Nephron progenitor cell (in vitro differentiated cells): Measurements from ENCODE around the gene SERINC3.

ENCODE experiments used
- DNase-seq: peaks from one replicate; pipeline ENCODE4 v3.0.0; 2021
- H3K27ac Mint-ChIP-seq: 2 replicates; pipeline ENCODE4 v1.8.0; 2021; ENCODE audit warnings: mild to moderate bottlenecking, moderate library complexity, mixed read lengths
- H3K27me3 Mint-ChIP-seq: 2 replicates; pipeline ENCODE4 v1.8.0; 2021; ENCODE audit warnings: mild to moderate bottlenecking, low read depth, mixed read lengths; ENCODE audit not compliant: poor library complexity
- H3K36me3 Mint-ChIP-seq: 2 replicates; pipeline ENCODE4 v1.8.0; 2021; ENCODE audit warnings: low read depth, mixed read lengths
- H3K4me1 Mint-ChIP-seq: 2 replicates; pipeline ENCODE4 v1.8.0; 2021; ENCODE audit warnings: mixed read lengths
- H3K4me3 Mint-ChIP-seq: 2 replicates; pipeline ENCODE4 v1.8.0; 2021; ENCODE audit warnings: mild to moderate bottlenecking, moderate library complexity, mixed read lengths
- H3K9me3 Mint-ChIP-seq: 2 replicates; pipeline ENCODE4 v1.8.0; 2021; ENCODE audit warnings: mild to moderate bottlenecking, moderate library complexity, mixed read lengths
- TF ChIP-seq, protein P1 (sequence below): fragments of 200-600 bp; sonication (generic); IDR thresholded peaks from 2 replicates; pipeline ENCODE4 v1.5.0; 2021; ENCODE audit warnings: antibody characterized with exemption

Gene SERINC3

GRCh38 chr20:44521484-44522481, at the start of gene SERINC3:
SERINC3 (minus strand) TSS chr20:44522070; CDS start chr20:44521951, 119 bp downstream.
- TF ChIP-seq, protein P1, sequence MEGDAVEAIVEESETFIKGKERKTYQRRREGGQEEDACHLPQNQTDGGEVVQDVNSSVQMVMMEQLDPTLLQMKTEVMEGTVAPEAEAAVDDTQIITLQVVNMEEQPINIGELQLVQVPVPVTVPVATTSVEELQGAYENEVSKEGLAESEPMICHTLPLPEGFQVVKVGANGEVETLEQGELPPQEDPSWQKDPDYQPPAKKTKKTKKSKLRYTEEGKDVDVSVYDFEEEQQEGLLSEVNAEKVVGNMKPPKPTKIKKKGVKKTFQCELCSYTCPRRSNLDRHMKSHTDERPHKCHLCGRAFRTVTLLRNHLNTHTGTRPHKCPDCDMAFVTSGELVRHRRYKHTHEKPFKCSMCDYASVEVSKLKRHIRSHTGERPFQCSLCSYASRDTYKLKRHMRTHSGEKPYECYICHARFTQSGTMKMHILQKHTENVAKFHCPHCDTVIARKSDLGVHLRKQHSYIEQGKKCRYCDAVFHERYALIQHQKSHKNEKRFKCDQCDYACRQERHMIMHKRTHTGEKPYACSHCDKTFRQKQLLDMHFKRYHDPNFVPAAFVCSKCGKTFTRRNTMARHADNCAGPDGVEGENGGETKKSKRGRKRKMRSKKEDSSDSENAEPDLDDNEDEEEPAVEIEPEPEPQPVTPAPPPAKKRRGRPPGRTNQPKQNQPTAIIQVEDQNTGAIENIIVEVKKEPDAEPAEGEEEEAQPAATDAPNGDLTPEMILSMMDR, result no peak
- Mint-ChIP-seq H3K27me3 (no peaks in the 10 kb centered on the region), H3K4me1 (peaks cover 69% of the 10 kb centered on the region), H3K36me3 (peaks cover 5% of the 10 kb centered on the region), H3K9me3 (no peaks in the 10 kb centered on the region), H3K4me3 (peak within 1 kb of the TSS; percentile 88), H3K27ac (peak within 1 kb of the TSS; percentile 91)
- DNase-seq, result peak; percentile 93

DNA sequence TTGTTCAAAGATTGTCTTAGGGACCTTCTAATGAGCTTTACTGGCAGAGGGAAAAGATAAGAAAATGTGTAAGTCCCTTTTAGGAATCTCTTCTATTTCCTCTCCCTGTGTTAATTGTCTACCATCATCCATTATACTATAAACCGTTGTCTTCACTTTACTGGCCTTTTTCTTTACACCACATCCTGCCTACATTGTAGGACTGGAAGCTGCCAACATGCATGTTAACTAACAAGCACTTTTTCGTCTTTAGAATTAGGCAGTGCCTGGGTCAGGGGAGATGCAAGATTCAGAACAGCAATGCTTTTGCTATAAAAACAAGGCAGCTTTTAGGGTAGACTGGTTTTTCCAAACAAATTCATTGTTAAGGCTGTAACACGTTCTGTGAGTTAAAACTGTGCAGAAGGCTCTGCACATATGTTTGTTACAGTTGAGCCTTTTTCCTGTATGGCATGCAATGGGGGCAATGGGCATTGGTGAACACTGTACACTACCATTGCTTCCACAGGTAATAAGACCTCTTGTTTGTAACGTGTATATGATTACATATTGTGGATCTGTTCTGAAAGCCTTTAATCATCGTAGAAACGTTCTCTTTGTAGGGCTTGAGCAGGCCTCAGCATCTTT, 49.6 kb upstream of the SERINC3 start:
- TF ChIP-seq, protein P1, result no peak
- no peaks in the 10 kb centered on the region for H3K36me3 Mint-ChIP-seq
- H3K4me1 Mint-ChIP-seq, result peaks cover 23% of the 10 kb centered on the region
- DNase-seq, result no peak
- no peak overlapping the region for H3K4me3 Mint-ChIP-seq
- no peaks in the 10 kb centered on the region for H3K9me3 Mint-ChIP-seq
- H3K27me3 Mint-ChIP-seq, result no peaks in the 10 kb centered on the region
- H3K27ac Mint-ChIP-seq, result no peak overlapping the region

- Mint-ChIP-seq H3K27ac (no peak overlapping the region), H3K36me3 (no peaks in the 10 kb centered on the region), H3K4me3 (no peak overlapping the region), H3K4me1 (peaks cover 15% of the 10 kb centered on the region), H3K9me3 (no peaks in the 10 kb centered on the region), H3K27me3 (no peaks in the 10 kb centered on the region)
- TF ChIP-seq, protein P1, result no peak
- no peak for DNase-seq
These were observed 48.5 kb upstream of the SERINC3 start for GRCh38 chr20:44570367-44570766.

DNA sequence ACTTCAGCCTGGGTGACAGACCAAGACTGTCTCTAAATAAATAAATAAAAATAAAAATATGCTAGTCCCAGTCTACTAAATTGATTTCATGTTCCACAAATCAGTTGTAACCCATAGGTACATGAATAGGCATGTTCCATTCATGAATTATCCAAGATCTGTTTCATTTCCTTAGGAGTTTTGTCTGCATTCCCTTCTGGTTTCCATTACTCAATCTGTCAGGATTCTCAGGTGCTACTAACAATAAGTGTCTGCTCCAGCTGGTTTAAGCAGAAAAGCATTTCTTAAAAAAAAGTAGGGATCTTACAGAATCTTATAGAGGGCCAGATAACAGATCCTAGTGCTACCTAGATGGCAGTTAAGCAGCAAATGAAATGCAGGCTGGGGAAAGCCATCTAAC, 44.9 kb upstream of the SERINC3 start:
- H3K4me3 Mint-ChIP-seq, result no peak overlapping the region
- H3K27ac Mint-ChIP-seq, result no peak overlapping the region
- no peaks in the 10 kb centered on the region for H3K36me3 Mint-ChIP-seq
- no peak for DNase-seq
- no peaks in the 10 kb centered on the region for H3K4me1 Mint-ChIP-seq
- H3K27me3 Mint-ChIP-seq, result no peaks in the 10 kb centered on the region
- TF ChIP-seq, protein P1, result no peak
- H3K9me3 Mint-ChIP-seq, result no peaks in the 10 kb centered on the region

DNA sequence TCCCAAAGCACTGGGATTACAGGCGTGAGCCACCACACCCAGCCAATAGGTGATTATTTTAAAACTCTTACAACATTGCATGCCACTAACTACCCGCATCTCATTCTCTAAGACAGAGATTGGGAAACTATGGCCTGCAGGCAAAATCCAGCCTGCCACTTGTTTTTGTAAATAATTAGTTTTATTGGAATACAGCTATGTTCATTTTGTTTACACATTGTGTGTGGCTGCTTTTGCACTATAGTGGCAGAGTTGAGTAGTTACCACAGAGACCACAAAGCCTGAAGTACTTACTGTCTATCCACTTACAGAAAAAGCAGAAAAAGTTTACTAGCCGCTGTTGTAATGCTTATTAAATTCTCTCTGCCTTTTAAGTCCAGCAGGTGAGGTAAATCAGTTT, 44.1 kb upstream of the SERINC3 start:
- H3K27me3 Mint-ChIP-seq, result no peaks in the 10 kb centered on the region
- no peak overlapping the region for H3K27ac Mint-ChIP-seq
- no peak overlapping the region for H3K4me3 Mint-ChIP-seq
- H3K36me3 Mint-ChIP-seq, result no peaks in the 10 kb centered on the region
- DNase-seq, result no peak
- TF ChIP-seq, protein P1, result no peak
- H3K4me1 Mint-ChIP-seq, result no peaks in the 10 kb centered on the region
- no peaks in the 10 kb centered on the region for H3K9me3 Mint-ChIP-seq
